Colon (tissue), 2 donors: ENCODE results near the gene RSPO4.

Experiments
- FAIRE-seq: peaks from 2 replicates; lab custom pipeline; 2012; peaks lifted over from hg19 to GRCh38; lab: Jason Lieb, UNC
- donor health status: control.
- donor health status: control.

Gene RSPO4

GRCh38 chr20:967796-968742 lies 34.0 kb downstream of the RSPO4 start:
- no peak for FAIRE-seq

GRCh38 chr20:965956-966355 lies 36.2 kb downstream of the RSPO4 start:
- FAIRE-seq, result no peak

- no peak for FAIRE-seq
Measured at GRCh38 chr20:963795-964194, 38.3 kb downstream of the RSPO4 start.

GRCh38 chr20:962683-963082 lies 39.4 kb downstream of the RSPO4 start:
- FAIRE-seq, result no peak

- FAIRE-seq, result no peak
Measured at GRCh38 chr20:962223-962622, 39.9 kb downstream of the RSPO4 start.

- FAIRE-seq, result no peak
Measured at GRCh38 chr20:961768-962167, 40.3 kb downstream of the RSPO4 start.

- FAIRE-seq, result no peak
Measured at GRCh38 chr20:959996-960615, 42.0 kb downstream of the RSPO4 start.

- no peak for FAIRE-seq
Measured at GRCh38 chr20:958936-959815, 42.9 kb downstream of the RSPO4 start.

GRCh38 chr20:957544-957943 lies 44.6 kb downstream of the RSPO4 start:
- no peak for FAIRE-seq

GRCh38 chr20:956330-956951 lies 45.7 kb downstream of the RSPO4 start:
- FAIRE-seq, result no peak

GRCh38 chr20:955656-956055 lies 46.5 kb downstream of the RSPO4 start:
- FAIRE-seq, result no peak

GRCh38 chr20:955111-955510 lies 47.0 kb downstream of the RSPO4 start:
- no peak for FAIRE-seq

GRCh38 chr20:953742-954141 lies 48.4 kb downstream of the RSPO4 start:
- FAIRE-seq, result no peak

- FAIRE-seq, result no peak
Measured at GRCh38 chr20:952196-952795, 49.8 kb downstream of the RSPO4 start.

- FAIRE-seq, result no peak
Measured at GRCh38 chr20:951384-952169, 50.5 kb downstream of the RSPO4 start.

- no peak for FAIRE-seq
Measured at GRCh38 chr20:949717-950116, 52.4 kb downstream of the RSPO4 start.

- no peak for FAIRE-seq
Measured at GRCh38 chr20:946826-947225, 55.3 kb downstream of the RSPO4 start.

- no peak for FAIRE-seq
Measured at GRCh38 chr20:945841-946240, 56.3 kb downstream of the RSPO4 start.

GRCh38 chr20:944774-945410 lies 57.2 kb downstream of the RSPO4 start:
- FAIRE-seq, result no peak

GRCh38 chr20:944148-944547 lies 58.0 kb downstream of the RSPO4 start:
- FAIRE-seq, result no peak
